Aorta (tissue), 5 donors: ENCODE measurements around the gene LILRA6. TPM values are rescaled to one million over a fixed set of nuclear protein-coding genes. Genes with fewer than 3 reads are reported as not detected.
A peak's percentile ranks its signal among the peaks of the same experiment; 100 is the strongest.
"Not testable (repeated sequence)": the region's sequence is repeated elsewhere in the genome, so short reads cannot be mapped to it uniquely, and the experiment has no call there.

Experiments used
- ATAC-seq: fragments of 200-7000 bp; cut with Tn5 transposase; one replicate; pipeline ENCODE4 v1.9.1; 2022; ENCODE audit warnings: moderate library complexity; ENCODE audit not compliant: low FRiP score
- DNase-seq, 2 donors: peaks; one replicate each; pipeline ENCODE4 v3.0.0-alpha.2; 2020
- H3K27ac ChIP-seq, 2 donors: one replicate each; pipeline ENCODE4 v1.5.1; 2013; ENCODE audit warnings: low read length in 2 of 2, mild to moderate bottlenecking in 2 of 2, moderate library complexity in 2 of 2, control low read depth in 1 of 2, inconsistent platforms in 1 of 2, low read depth in 1 of 2
- H3K27me3 ChIP-seq, 2 donors: one replicate each; pipeline ENCODE4 v1.6.1; 2013; ENCODE audit warnings: control low read depth in 1 of 2, low read length in 1 of 2, mild to moderate bottlenecking in 1 of 2, moderate library complexity in 1 of 2; ENCODE audit not compliant: insufficient read depth in 2 of 2, control insufficient read depth in 1 of 2
- H3K36me3 ChIP-seq, 2 donors: one replicate each; pipeline ENCODE4 v1.6.1; 2013; ENCODE audit warnings: control low read depth in 1 of 2, low read length in 1 of 2, mild to moderate bottlenecking in 1 of 2; ENCODE audit not compliant: insufficient read depth in 2 of 2, control insufficient read depth in 1 of 2
- H3K4me1 ChIP-seq, 2 donors: one replicate each; pipeline ENCODE4 v1.6.1; 2013; ENCODE audit warnings: low read length in 2 of 2, control low read depth in 1 of 2, mild to moderate bottlenecking in 1 of 2, moderate library complexity in 1 of 2; ENCODE audit not compliant: insufficient read depth in 2 of 2, control insufficient read depth in 1 of 2
- H3K4me3 ChIP-seq, 2 donors: one replicate each; pipeline ENCODE4 v1.5.1; 2013; ENCODE audit warnings: low read length in 2 of 2, control low read depth in 1 of 2, mild to moderate bottlenecking in 1 of 2
- H3K9me3 ChIP-seq: one replicate; pipeline ENCODE4 v1.6.1; 2013; ENCODE audit warnings: mild to moderate bottlenecking, low read length; ENCODE audit not compliant: control insufficient read depth
- WGBS, 2 donors: extraction: QIAGEN DNeasy Blood & Tissue Kit; methylation state at CpG; one replicate each; pipeline ENCODE4 v1.1.7; 2013; 5-methylcytosine and 5-hydroxymethylcytosine counted together
- intact Hi-C, 2 donors: fragments of 100-400 bp; cut with DNase I; formaldehyde crosslinking; loops; one replicate each; pipeline versions ENCODE4 v1.14.2 to v1.15.0; 2022
- polyA plus RNA-seq, 2 donors: library from polyadenylated mRNA; stranded (reverse); fragments of 200-250 nt; gene quantifications; one replicate each; pipeline ENCODE4 v1.2.3, GENCODE V29; 2013
- total RNA-seq, 2 donors: library from RNA; stranded (reverse); fragmentation: NEBNext Ultra II Directional; extraction: Animal tissue kit (Norgen Biotek cat#: 25700); gene quantifications; one replicate each; pipeline ENCODE4 v1.2.1, GENCODE V29; 2021
- donor health status: healthy with polysubstance abuse.
- donor health status: Bipolar disorder and iron deficiency.
- donor health status: DM: no; HTN: no; CAD: no.
- donor health status: DM: no; HTN: no; CAD: no.
- donor health status: DM: yes; HTN: yes; CAD: no.

LILRA6 gene
- total and polyA plus RNA-seq, 4 donors, result 0.43 to 14.8 (median 9.0) TPM

DNA sequence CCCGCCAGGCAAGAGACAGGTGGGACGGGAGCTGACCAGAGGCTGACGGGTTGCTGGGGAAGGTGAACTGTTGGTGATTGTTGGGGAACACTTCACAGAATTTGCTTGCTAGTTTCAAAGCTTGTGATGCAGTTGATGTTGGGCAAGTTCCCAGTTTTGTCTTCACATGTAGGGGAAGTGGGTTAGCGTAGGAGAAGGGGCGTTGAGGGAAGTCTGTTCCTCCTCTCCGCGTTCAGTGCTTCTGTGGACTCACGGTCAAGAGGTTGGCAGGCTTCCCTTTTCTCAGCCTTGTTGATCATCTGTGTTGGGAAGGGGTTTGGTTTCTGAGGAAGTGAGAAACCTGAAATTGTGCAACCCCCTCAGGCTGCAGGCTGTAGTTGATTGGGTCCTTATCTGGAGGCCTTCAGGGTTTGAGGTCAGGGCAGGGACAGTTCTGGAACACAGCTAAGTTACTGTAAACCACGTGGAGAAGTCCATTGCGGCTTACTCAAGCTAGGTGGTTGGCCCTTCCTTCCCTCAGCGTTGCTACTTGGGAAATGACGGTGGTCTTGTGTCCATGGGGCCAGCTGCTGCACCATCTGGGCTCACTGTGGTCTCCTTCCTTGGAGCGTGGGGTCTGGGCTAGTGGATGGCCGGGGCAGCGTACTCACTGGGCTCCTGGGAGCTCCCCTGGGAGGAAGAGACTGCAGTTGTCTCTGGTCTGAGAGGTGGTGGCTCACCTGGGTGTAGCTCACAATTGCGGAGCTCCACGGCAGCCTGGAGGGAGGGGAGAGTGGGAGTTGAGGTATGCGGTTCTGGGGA is 34.4 kb downstream of the LILRA6 start:
- intact Hi-C loops, result no loop called here

GRCh38 chr19:54207676-54207982 is 35.0 kb downstream of the LILRA6 start:
- peaks cover 0 to 9% of the 10 kb centered on the region in 2 donors for H3K36me3 ChIP-seq
- H3K4me3 ChIP-seq, result no peak overlapping the region
- ATAC-seq, result no peak
- H3K27me3 ChIP-seq, result no peaks in the 10 kb centered on the region
- WGBS, 2 donors, result 54 to 62% methylated on average over 5 of the region's 5 CpGs
- intact Hi-C loops, result no loop called here
- DNase-seq, result peak in 1 of 2 donors; percentile 76
- no peaks in the 10 kb centered on the region for H3K4me1 ChIP-seq
- no peak overlapping the region for H3K27ac ChIP-seq
- no peaks in the 10 kb centered on the region for H3K9me3 ChIP-seq

More for the DNA sequence above, 34.4 kb downstream of the LILRA6 start:
- H3K4me3 ChIP-seq, result no peak overlapping the region
- DNase-seq (peak; percentile 78 to 89), ATAC-seq (peak; percentile 68)
- H3K27ac ChIP-seq, result no peak overlapping the region
- no peaks in the 10 kb centered on the region for H3K9me3 ChIP-seq
- 67 to 68% methylated on average over 18 of the region's 18 CpGs for WGBS, 2 donors
- no peaks in the 10 kb centered on the region for H3K4me1 ChIP-seq
- no peaks in the 10 kb centered on the region for H3K27me3 ChIP-seq
- peaks cover 0 to 8% of the 10 kb centered on the region in 2 donors for H3K36me3 ChIP-seq

GRCh38 chr19:54207193-54207592 is 35.4 kb downstream of the LILRA6 start:
- intact Hi-C loops, ATAC-seq, H3K4me3 ChIP-seq, H3K27me3 ChIP-seq, H3K9me3 ChIP-seq, H3K27ac ChIP-seq, H3K4me1 ChIP-seq, H3K36me3 ChIP-seq: not testable (repeated sequence)
- DNase-seq, result peak in 1 of 2 donors; percentile 65
- 83 to 85% methylated on average over 17 to 23 of the region's 23 CpGs for WGBS, 2 donors

GRCh38 chr19:54206831-54207177 is 35.8 kb downstream of the LILRA6 start:
- WGBS, 2 donors, result 81 to 82% methylated on average over 13 of the region's 13 CpGs
- intact Hi-C loops, result no loop called here
- H3K4me1 ChIP-seq, result no peaks in the 10 kb centered on the region
- H3K9me3 ChIP-seq, result no peaks in the 10 kb centered on the region
- ATAC-seq (no peak), DNase-seq (peak in 1 of 2 donors; percentile 34)
- no peak overlapping the region for H3K4me3 ChIP-seq
- peaks cover 0 to 9% of the 10 kb centered on the region in 2 donors for H3K36me3 ChIP-seq
- no peaks in the 10 kb centered on the region for H3K27me3 ChIP-seq
- no peak overlapping the region for H3K27ac ChIP-seq

GRCh38 chr19:54206030-54206830 is 36.4 kb downstream of the LILRA6 start:
- Histone ChIP-seq H3K27me3 (no peaks in the 10 kb centered on the region), H3K4me1 (no peaks in the 10 kb centered on the region), H3K4me3 (no peak overlapping the region), H3K9me3 (no peaks in the 10 kb centered on the region), H3K36me3 (peaks cover 0 to 9% of the 10 kb centered on the region in 2 donors), H3K27ac (no peak overlapping the region)
- WGBS, 2 donors, result 90 to 91% methylated on average over 27 of the region's 27 CpGs
- intact Hi-C loops, result no loop called here
- DNase-seq, result peak in 1 of 2 donors; percentile 73
- ATAC-seq, result no peak

DNA sequence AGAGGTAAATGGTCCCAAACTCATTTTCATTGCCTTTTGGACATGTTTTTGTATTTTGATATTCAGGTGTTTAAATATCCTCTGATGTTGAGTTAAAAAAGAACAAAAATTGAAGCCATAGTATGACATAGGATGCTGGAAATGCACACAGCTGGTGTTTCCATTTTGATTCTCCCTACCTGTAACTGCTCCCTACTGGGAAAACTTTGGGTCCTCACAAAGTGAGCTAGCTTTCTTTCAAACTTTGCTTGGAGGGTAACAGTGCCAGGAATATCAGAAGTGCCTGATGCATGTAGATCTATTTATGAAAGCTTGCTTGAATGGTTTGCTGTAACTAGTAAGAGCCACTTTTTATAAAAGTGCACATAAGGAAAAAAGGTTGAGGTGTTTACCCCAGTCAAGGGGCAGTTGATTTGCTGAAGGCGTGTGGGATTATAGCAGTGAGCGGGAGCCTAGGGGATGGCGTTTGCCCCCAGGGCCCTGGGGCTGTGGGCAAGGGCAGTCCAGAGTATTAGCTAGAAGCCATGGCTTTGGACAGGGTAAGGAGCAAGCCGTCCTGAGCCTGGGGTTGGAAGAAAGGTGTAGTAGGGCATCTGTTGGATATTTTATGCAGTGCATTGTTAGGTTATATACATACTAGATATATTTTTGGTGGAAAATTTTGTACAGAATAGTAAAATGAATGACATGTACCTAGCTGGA is 37.7 kb downstream of the LILRA6 start:
- DNase-seq, result peak in 1 of 2 donors; percentile 7
- peaks cover 0 to 9% of the 10 kb centered on the region in 2 donors for H3K36me3 ChIP-seq
- no peaks in the 10 kb centered on the region for H3K4me1 ChIP-seq

DNA sequence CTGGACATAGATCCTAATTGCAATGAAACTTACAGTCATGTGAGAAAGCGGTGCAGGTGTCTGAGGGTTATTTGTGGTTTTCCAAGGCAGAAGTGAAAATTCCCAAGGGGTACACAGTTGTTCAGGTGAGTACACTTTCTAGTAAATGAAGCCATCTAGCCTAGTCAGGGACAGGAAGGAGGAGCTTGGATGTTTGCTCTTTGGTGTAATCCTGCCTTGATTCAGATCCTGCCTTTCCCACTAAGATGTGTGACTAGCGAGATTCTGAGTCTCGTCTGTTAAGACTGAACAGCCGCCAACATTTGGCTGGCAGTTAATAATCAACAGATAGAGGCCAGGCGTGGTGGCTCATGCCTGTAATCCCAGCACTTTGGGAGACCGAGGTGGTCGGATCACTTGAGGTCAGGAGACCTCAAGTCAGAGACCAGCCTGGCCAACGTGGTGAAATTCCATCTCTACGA is 39.4 kb downstream of the LILRA6 start:
- ATAC-seq, result no peak
- peaks cover 0 to 9% of the 10 kb centered on the region in 2 donors for H3K36me3 ChIP-seq
- WGBS, 2 donors, result 49 to 50% methylated on average over 9 of the region's 9 CpGs
- intact Hi-C loops, result loop anchor here in 1 of 2 donors (5.0 kb wide), 1 partner anchor 36 kb away; no protein-coding TSS in a partner anchor
- H3K4me3 ChIP-seq, result no peak overlapping the region
- peak in 1 of 2 donors; percentile 6 for DNase-seq
- H3K9me3 ChIP-seq, result no peaks in the 10 kb centered on the region
- H3K27ac ChIP-seq, result no peak overlapping the region
- H3K27me3 ChIP-seq, result no peaks in the 10 kb centered on the region
- H3K4me1 ChIP-seq, result no peaks in the 10 kb centered on the region

More for the DNA sequence above, 37.7 kb downstream of the LILRA6 start:
- no peaks in the 10 kb centered on the region for H3K27me3 ChIP-seq
- 70 to 72% methylated on average over 4 of the region's 4 CpGs for WGBS, 2 donors
- intact Hi-C loops, result loop anchor here in 1 of 2 donors (5.0 kb wide), 1 partner anchor 38 kb away; no protein-coding TSS in a partner anchor
- H3K4me3 ChIP-seq, result no peak overlapping the region
- ATAC-seq, result no peak
- no peak overlapping the region for H3K27ac ChIP-seq
- H3K9me3 ChIP-seq, result no peaks in the 10 kb centered on the region

DNA sequence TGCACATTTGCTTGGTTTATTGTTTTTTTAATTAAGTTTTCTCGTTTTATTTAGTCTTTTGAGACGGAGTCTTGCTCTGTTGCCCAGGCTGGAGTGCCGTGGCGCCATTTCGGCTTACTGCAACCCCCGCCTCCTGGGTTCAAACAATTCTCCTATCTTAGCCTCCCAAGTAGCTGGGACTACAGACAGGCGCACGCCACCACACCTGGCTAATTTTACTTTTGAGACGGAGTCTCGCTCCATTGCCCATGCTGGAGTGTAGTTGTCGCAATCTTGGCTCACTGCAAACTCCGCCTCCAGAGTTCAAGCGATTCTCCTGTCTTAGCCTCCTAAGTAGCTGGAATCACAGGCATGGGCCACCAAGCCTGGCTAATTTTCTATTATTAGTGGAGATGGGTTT is 40.6 kb downstream of the LILRA6 start:
- H3K4me1 ChIP-seq, result no peaks in the 10 kb centered on the region
- peak in 1 of 2 donors; percentile 63 for DNase-seq
- H3K27me3 ChIP-seq, result no peaks in the 10 kb centered on the region
- peaks cover 0 to 8% of the 10 kb centered on the region in 2 donors for H3K36me3 ChIP-seq
- intact Hi-C loops, result loop anchor here in 1 of 2 donors (2.0 to 5.0 kb wide), 2 partner anchors 35 to 65 kb away; partner anchors contain the start of gene CNOT3
- H3K27ac ChIP-seq, result no peak overlapping the region
- WGBS, 2 donors, result 71 to 79% methylated on average over 13 of the region's 13 CpGs
- ATAC-seq, result no peak
- no peaks in the 10 kb centered on the region for H3K9me3 ChIP-seq
- no peak overlapping the region for H3K4me3 ChIP-seq
